Cortex of kidney (tissue), 1 donor: Measurements from ENCODE around the gene GDPD5.

Source experiments
- DNase-seq: peaks from one replicate; lab custom pipeline; 2025; lab: John Stamatoyannopoulos, UW

GDPD5 gene

DNA sequence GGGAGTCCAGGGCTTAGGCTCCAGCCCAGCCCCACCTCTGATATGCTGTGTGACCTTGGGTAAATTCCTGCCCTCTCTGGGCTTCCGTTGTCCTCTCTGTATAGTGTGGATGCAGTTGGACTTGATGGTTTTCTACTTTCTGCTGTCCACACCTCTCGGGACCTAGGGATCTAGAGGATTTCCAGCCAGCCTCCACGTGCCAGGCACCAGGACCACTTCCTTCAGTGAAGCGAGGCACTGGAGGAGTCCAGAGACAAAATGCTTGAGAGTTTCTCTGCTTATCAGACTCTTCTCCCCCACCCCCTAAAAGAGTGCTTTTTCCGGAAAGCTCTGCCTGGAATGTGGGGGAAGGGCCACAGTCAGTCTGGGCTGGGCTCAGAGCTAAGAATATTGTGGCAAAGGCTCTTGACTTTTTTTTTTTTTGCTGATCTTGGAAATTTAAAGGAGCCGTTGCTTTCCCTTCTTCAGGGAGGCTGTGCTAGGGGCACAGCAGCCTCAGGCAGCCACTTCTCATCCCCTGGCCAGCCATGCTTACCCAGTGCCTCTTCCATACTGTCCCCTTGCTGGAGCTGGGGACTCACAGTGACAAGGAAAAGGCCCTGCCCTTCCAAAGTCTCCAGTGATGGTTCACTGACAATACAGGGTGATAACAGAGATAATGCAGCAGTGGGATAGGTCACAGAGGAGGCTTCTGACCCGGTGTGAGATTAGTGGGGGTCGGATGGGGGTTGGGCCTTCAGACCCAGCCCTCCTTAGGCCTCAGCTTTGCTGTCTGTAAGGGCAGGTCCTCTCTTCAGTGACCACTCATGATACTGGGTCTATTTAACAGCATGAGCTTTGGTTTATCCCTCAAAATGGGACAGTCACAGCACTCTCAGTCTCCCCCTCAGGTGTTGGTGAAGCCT is 33.5 kb upstream of the GDPD5 start:
- DNase-seq: no peak

DNA sequence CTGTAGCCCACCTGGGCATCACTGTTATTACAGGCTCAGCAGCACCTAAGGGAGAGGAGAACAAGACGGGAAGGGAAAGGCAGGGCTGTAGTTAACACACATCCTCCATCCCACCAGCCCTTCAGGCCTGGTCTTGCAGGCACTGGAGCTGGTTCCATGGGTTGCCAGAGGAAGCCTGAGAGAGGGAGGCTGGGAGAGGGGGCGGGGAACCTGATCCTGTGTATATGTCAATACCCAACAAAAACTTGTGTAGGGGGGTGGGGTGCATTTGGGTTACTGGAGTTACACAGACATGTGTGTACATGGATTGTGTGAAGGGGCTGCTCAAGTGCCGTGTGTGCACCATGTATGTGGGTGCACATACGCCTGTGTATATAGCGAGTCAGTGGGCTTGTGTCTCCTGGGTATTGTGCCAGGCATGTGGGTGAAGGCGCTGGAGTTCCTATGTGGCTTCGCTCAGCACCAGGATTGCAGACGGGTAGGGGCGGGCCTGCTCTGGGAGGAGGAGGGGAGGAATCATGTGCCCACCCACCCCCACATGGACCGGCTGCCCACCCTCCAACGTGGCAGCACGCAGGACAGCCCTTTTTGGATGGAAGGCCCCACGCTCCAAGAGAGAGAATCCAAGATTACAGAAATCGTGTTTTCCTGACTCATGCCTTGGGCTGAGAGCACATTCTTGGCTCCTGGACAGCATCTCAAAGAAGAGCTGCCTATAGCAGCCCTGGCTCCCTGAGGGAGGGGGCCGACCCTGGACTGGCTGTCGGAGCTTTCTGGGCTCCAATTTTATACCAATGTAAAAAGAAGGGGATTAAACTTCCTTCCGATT is 32.1 kb upstream of the GDPD5 start:
- DNase-seq: no peak

DNA sequence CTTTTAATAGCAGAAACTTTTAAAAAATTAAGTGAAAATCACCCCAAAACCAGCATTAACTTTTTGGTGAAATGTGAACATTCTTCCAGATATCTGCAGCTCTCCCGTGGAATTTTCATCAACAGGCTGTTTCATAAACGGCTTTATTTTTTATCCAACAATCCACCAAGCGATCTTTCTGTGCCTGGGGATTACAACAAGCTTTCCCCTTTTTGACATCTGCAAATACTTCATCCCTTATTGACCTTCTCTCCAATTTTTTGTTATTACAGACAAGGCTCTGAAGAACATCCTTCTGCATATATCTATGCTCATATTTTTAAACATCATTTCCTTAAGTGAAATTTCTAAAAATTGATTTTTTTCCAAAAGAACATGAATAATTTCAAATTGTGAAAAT is 30.5 kb upstream of the GDPD5 start:
- no peak for DNase-seq

DNA sequence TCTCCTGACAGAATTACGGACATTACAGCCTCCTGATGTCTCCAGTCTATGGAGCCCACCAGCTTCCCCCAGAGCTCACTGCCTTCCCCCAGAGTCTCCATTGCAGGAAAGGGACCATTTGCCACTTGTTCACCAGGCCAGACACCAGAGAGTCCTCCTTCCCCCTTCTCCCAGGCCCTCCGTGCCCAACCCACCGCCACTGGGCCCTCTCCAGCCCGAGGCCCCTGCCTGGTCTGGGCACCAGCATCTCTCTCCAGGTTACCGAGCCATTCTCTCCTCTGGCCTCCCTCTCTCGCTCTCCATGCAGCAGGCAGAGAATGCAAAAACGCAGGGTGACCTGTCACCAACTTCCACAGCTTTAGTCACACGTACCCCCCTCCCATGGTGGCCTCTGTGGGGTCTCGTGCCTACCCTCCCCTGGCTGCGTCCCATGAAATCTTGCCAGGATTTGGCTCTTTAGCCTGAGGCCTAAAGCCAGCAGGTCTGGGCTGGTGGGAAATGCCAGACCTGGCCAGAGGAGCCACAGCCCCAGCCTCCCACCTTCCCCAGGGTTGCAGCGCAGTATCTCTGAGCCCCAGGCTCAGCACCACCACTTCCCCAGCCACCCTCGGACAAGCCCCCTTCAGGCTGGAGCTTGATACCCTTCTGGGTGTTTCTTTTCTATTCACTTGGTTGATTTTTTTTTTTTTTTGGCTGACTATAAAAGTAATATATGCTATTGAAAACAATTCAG is 29.5 kb upstream of the GDPD5 start:
- DNase-seq: no peak

DNA sequence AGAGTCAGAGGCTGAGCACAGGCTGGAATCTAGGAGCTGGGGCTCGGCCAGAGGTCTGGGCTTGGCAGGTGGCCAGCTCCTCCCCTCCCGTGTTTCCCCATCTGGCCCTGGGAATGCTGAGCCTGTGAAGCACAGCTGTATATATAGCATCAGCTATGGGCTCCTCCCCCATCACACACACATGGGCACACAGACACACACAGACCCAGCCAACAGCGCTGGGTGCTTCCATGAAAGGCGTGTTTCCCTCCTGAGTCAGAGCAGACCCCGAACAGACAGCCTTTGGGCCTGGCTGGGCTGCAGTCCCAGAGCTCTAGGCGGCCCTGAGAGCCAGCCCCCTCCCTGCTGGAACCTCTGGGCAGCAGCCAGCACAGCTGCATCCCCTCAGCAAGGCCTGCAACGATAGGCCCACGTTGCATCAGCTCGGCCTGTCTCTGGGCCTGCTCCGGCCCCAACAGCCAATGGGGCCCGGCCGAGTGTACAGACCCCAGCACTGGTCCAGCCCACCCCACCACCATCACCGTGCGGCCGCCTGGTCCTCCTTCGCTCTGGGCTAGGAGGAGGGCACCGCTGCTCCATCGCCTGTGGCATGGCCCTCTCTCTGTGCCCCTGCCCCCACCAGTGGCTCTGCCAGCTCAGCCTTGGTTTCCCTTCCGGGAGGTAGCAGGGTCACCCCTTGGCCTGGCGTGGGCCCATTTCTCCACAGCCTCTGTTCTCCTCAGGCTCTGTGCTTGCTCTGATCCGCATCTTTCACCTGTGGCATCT is 28.7 kb upstream of the GDPD5 start:
- no peak for DNase-seq

DNA sequence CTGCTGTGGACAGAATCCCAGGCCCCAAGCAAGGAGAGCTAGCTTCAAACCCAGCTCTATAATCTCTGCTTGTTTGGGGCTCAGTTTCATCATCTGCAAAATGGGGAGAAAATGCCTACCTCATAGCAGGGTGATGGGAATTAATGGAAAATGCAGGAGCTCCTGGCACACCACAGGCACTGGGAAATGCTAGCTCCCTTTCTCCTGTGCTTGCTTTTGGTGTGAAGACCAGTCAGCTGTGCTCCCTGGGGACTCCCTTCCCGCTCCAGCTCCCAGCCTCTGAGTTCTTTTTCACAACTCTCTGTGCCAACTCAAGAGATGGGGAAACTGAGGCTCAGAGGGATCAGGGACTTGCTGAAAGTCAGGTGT is 28.1 kb upstream of the GDPD5 start:
- no peak for DNase-seq

DNA sequence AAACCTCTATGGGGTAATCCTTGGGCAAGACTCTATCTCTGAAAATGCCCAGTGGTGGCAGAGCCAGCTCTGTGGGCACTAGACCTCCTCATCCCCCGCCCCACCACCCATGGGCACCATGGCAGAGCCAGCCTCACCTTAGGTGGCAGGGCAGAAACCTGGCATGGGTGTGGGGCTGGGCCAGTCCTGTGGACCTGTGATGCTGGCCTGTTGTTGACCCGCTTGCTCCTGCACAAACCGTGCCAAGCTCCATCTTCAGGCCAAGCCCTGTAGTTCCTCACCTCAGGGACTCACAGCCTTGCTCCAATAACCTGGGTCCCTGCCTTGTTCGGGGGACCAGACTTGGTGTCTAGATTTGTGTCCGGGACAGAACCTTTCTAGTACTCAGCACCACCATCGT is 27.4 kb upstream of the GDPD5 start:
- DNase-seq: no peak

DNA sequence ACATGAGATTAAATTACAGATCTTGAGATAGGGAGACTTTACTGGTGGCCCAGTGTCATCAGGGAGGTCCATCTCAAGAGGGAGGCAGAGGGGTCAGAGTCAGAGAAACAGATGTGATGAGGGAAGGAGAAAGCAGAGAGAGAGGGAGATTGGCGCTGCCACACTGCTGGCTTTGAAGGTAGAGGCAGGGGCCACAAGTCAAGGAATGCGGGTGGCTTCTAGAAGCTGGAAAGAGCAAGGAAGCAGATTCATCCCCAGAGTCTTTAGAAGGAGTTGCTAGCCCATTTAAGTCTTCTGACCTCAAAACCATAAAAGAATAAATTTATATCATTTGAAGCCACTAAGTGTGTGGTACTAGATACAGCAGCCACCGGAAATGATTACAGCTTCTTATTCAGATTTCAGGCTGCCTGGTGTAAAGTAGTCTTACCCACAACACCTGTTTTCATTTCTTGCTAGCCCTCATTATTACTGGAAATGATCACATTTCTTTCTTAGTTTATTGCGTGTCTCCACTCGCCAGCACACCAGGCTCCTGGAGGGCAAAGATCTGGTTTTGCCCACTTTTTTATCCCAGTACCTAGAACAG is 23.7 kb upstream of the GDPD5 start:
- DNase-seq: no peak

DNA sequence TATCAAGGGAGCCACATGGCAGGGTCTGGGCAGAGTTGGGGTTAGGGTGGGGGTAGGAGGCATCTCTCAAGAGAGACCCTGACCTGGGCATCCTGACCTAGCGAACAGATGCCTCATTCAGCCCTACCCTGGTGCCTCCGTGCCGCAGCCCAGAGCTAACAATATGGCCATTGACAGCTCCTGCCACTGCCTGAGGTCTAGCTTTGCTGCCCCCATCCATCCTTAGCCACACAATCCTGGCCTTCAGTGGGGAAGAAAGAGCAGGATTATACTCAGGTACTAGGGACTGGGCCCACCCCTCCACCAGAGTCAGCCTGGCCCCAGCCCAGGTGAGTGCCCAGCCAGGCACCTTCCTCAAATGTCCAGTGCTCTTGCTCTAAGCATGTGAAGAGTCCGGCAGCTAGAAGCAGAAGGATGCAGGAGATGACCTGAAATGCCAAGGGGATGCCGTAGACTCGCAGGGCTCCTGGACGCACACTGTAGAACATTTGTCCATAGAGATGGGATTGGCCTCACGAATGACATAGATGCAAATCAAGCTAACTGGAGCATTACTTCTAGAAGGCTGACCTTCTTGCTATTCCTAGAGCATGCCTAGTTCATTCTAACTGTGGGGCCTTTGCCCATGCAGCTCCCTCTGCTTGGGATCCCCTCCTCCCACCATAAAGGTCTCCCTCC is 23.0 kb upstream of the GDPD5 start:
- no peak for DNase-seq

DNA sequence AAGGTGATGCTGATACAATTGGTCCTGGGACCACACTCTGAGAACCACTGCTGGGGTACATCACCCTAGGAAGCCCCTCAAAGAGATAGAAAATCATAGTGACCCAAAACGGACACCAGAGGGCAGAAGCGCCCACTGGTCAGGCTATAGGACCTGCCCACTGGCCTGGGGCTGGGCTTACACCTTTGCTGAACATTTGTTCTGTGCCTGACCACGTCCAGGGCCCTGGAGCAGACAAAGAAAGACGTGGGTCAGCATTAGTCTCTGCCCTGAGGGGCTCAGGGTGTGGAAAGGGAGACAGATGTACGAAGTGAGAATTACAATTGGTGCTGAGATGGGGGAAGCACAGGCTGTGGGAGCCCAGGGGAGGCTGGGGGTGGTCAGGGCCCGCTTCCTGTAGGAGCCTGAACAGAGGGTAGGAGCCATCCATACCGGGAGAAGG is 21.9 kb upstream of the GDPD5 start:
- DNase-seq: no peak

DNA sequence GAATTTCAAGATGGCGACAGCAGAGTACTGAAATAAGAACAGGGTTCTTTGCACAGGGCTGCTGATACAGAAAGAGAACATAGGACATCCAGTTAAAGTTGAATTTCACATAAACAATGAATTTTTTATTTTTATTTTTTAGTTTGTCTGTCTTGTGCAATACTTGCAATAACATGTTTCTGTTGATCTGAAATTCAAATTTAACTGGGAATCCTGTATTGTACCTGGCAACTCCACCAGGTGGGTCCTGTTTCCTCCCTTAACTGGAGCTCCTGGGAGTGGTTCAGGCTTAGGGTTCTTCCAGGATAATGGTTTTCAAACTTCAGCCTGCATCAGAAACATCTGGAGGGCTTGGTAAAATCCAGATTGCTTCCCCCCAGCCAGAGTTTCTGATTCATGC is 21.4 kb upstream of the GDPD5 start:
- no peak for DNase-seq

DNA sequence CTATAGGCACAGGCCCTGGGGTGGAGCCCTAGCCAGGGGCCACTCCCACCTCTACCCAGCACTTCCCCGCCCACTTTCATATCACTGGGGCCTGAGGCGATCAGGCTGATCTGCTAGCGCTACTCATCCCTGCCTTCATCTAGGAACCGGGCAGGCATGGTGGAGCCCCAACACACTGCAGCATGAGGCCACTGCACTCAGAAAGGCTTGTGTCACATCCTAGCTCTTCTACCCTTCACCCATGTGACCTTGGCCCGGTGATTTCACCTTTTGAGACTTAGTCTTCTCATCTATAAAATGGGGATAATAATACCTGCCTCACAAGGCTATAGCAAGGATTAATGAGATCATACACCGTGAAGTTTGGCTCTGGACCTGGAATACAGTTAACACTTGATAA is 18.1 kb upstream of the GDPD5 start:
- no peak for DNase-seq

DNA sequence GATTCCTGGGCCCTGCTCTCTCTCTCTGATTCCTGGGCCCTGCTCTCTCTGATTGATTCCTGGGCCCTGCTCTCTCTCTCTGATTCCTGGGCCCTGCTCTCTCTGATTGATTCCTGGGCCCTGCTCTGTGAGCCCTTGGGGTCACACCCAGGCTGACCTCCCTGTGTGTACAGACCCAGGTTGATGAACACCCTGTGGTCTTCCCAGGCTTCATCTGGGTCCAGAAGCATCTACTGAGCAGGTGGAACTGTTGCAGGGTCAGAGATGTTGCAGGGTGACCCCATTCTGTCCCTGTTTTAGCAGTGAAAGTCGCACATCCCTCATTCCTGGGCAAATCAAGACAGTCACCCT is 16.3 kb upstream of the GDPD5 start:
- no peak for DNase-seq

DNA sequence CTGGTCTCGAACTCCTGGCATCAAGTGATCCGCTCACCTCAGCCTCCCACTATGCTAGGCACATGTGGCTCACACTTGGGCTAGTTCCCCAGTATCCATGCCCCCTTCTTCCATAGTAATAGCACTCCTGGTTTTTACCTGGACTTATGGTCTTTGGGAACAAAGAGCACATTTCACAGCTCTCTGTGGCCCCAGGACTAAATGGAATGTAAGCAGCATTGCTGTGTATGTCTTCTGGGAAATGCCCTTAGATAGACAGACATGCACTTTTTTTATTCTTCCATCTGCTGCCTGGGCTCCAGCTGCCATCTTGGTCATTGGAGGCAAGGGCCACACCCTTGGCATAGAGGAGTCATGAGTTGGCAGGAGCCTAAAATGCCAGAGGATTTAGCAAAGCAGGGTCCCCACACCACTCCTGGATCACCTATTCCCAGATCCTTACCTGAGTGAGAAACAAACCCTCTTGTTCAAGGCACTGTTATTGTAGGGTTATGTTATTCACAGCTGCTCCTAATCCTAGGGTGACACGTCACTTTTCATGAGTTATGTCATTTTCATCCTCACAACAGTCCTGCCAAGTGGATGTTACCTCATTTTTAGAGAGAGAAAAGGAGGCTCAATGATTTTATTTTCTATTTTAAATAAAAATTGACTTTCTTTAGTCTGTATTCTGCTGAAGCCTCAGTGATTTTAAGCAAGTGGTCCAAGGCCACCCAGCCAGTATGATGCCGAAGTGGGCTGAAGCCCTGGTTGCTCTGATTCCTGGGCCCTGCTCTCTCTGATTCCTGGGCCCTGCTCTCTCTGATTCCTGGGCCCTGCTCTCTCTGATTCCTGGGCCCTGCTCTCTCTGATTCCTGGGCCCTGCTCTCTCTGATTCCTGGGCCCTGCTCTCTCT is 15.7 kb upstream of the GDPD5 start:
- DNase-seq: no peak

DNA sequence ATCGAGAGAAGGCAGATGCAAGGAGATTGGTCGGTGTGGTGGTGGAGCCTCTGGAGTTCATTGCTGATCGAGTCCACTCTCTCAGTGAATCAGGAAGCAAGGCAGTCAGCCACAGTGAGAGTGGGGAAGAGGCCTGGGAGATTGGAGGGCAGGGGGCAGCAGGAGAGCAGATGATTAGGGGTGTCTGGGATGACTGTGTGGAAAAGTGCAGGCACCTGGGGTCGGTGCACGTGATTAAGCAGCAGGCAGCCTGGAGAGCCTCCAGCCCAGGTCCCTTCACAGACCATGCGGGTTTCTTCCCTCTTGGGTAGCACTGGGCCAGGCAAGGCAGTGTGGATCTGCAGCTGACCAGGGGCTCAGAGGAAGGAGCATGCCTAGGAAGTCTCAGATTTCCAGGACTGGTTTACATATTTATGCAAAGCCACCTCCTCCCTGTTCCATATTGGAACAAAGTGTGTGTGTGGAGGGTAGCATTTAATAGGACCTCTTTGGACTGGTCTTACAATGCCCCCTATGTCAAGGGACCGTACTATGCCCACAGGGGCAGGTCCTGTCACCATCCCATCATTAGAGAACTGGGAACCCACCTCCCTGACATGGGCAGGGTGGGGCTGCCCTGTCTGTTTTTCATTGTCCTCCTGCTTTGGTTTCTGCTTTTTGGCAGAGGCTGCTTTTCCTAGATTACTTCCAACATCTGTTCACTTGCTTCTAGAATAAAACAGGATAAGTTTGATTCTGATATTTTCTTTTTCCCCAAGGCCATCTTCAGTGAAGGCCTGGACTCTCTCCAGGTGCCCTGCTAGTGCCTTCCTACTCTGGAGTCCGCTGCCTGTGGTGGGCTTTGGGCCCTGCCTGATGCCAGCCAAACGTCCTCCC is 14.0 kb upstream of the GDPD5 start:
- DNase-seq: no peak

DNA sequence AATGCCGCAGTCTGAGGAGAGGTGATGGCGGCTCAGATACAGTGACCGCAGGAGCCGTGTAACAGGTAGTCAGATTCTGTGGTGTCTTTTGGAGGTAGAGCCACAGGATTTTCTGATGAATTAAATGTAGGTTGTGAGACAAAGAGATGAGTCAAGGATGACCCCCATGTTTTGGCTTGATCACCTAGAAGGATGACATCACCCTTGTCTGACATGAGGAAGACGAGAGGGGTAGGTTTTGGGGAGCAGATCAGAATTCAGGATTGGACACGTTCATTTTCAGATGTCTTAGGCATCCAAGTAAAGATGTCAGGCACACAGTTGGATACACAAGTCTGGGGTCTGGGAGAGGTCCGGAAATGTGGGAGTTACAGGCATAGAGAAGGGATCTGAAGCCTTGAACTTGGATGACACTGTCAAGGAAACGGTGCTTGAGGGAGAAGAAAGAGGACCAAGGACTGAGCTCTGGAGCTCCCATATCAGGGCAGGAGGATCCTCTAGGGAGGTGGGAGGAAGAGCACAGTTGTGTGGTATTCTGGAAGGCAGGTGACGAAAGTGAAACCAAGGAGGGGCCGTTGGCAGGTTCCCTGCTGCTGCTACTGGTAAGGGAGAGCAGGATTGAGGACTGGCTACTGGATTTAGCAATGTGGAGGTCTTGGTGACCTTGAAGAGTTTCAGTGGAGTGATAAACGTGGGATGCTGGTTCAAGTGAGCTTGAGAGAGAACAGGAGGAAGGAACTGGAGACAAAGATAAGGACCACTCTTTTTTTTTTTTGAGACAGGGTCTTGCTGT is 12.6 kb upstream of the GDPD5 start:
- DNase-seq: no peak

DNA sequence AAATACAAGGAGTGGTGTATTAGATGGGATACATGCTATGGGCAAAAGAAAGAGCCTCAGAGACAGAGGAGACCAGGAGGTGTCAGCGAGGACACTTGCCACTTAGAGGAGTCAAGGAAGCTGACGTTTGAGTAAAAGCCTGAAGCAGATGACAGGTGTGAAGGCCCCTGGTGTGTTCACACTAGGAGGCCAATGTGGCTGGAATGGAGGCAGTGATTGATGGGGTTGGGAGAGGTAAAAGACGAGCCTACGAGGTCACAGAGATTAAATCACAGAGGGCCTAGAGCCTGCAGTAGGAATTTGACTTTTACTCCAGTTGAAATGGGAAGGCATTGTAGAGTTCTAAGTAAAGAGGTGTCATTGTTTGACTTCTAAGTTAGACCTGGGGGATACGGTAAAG is 12.0 kb upstream of the GDPD5 start:
- no peak for DNase-seq
